ENCODE measurements around the gene GTF3C1.

- TF ChIP-seq POLR2AphosphoS5 (IDR thresholded peaks at IDR 0.05; ENCODE audit: low read depth, low read length) (no peak), REST (IDR thresholded peaks at IDR 0.05; ENCODE audit: insufficient read depth in 1 of 2, low read depth in 2 of 2, low read length in 2 of 2) (no peak), SIN3A (IDR thresholded peaks at IDR 0.05; ENCODE audit: borderline replicate concordance, insufficient read depth, low read length) (no peak), FOXP2 (optimal IDR thresholded peaks at IDR 0.05; ENCODE audit: borderline replicate concordance, extremely low read depth, extremely low read length, insufficient read depth) (no peak)
Measured at GRCh38 chr16:27450196-27450549, 99.5 kb downstream of the GTF3C1 start.

Data from PFSK-1 (cell line).